Caco-2 (cell line): ENCODE results near the gene RAB27B. TPM values are rescaled to one million over a fixed set of nuclear protein-coding genes. Genes with fewer than 3 reads are reported as not detected.

Source experiments
- BruUV-seq: library from RNA; stranded (reverse); fragments of 400-500 nt; replicated peaks from 2 replicates; lab custom pipeline; 2021; lab: Mats Ljungman, UMichigan
- CTCF ChIA-PET: fragments of 300-600 bp; sonication (Branson Sonifier 250); formaldehyde crosslinking; loops from one replicate; lab custom pipeline; 2022; ENCODE audit warnings: antibody characterized with exemption; lab: Charles Lee
- POLR2A ChIA-PET: fragments of 300-600 bp; sonication (Branson Sonifier 250); formaldehyde crosslinking; loops from one replicate; lab custom pipeline; 2022; ENCODE audit warnings: antibody characterized with exemption; lab: Charles Lee
- DNase-seq, 2 experiments: peaks; one replicate each; pipeline versions ENCODE4 v3.0.0 to v3.0.0-alpha.2; 2020 to 2022
- H3K27me3 ChIP-seq: replicated peaks from 2 replicates; pipeline ENCODE4 v1.6.0; 2011; ENCODE audit warnings: low read length; ENCODE audit not compliant: control insufficient read depth, insufficient read depth
- H3K36me3 ChIP-seq: 2 replicates; pipeline ENCODE4 v1.5.1; 2011; ENCODE audit warnings: low read length; ENCODE audit not compliant: control insufficient read depth, insufficient read depth
- H3K4me1 ChIP-seq: fragments of 250-450 bp; sonication (Bioruptor Pico); 2 replicates; pipeline ENCODE4 v1.5.1; 2020; ENCODE audit warnings: mild to moderate bottlenecking
- H3K4me3 ChIP-seq: 2 replicates; pipeline ENCODE4 v1.5.1; 2011; ENCODE audit warnings: low read depth, mild to moderate bottlenecking, control low read depth, low read length
- H3K9me3 ChIP-seq: fragments of 250-450 bp; sonication (Bioruptor Pico); 2 replicates; pipeline ENCODE4 v1.5.1; 2020; ENCODE audit warnings: mild to moderate bottlenecking, moderate library complexity
- H3K27ac Mint-ChIP-seq: one replicate; pipeline ENCODE4 v1.8.0; 2022; ENCODE audit warnings: mixed read lengths; ENCODE audit not compliant: unreplicated experiment
- H3K27me3 Mint-ChIP-seq: one replicate; pipeline ENCODE4 v1.8.0; 2022; ENCODE audit warnings: mixed read lengths; ENCODE audit not compliant: insufficient read depth, unreplicated experiment
- H3K36me3 Mint-ChIP-seq: one replicate; pipeline ENCODE4 v1.8.0; 2022; ENCODE audit warnings: mild to moderate bottlenecking, mixed read lengths; ENCODE audit not compliant: insufficient read depth, unreplicated experiment
- H3K4me1 Mint-ChIP-seq: one replicate; pipeline ENCODE4 v1.8.0; 2022; ENCODE audit warnings: low read depth, mixed read lengths; ENCODE audit not compliant: unreplicated experiment
- H3K4me3 Mint-ChIP-seq: one replicate; pipeline ENCODE4 v1.8.0; 2022; ENCODE audit warnings: mild to moderate bottlenecking, moderate library complexity, mixed read lengths; ENCODE audit not compliant: unreplicated experiment
- H3K9me3 Mint-ChIP-seq: one replicate; pipeline ENCODE4 v1.8.0; 2022; ENCODE audit warnings: mixed read lengths; ENCODE audit not compliant: unreplicated experiment
- intact Hi-C: fragments of 100-400 bp; cut with micrococcal nuclease; formaldehyde crosslinking; loops from one replicate; pipeline ENCODE4 v1.10.0; 2022; ENCODE audit not compliant: unreplicated experiment
- total RNA-seq: library from RNA; stranded (reverse); gene quantifications from 2 replicates; pipeline ENCODE4 v1.2.3, GENCODE V29; 2022
- TF ChIP-seq, protein P1 (sequence below), 2 experiments: fragments of 200-600 bp in 1 of 2; IDR thresholded peaks; 1 replicate in 1 of 2; 2 replicates in 1 of 2; pipeline versions ENCODE4 v1.5.1 to v1.8.0; 2011 to 2022; ENCODE audit warnings: antibody characterized with exemption in 1 of 2, control low read depth in 1 of 2, inconsistent platforms in 1 of 2, low read depth in 1 of 2, low read length in 1 of 2, mild to moderate bottlenecking in 1 of 2, moderate library complexity in 1 of 2; ENCODE audit not compliant: insufficient read depth in 1 of 2, severe bottlenecking in 1 of 2, unreplicated experiment in 1 of 2

RAB27B gene
- total RNA-seq, 1 experiment from 2014 or later, result 0.32 TPM

DNA sequence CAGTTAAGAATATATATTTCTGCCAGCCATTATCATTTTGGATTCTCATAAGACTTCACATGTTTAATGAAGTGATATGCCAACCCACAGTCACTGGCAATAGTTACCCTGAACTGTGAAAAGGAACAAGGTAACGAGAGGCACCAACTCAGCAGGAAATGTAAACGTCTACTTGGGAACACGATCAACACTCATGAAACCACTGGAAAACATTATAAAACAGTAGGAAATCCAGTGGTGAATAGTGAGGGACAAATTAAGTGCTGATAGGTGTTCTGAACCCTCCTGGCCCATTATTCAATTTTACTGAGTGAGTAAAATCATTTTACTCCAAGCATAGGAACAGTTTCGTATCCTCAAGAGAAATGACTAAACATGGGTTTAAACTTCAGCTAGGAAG is 113.9 kb downstream of the RAB27B start:
- no TSS peak for BruUV-seq
- TF ChIP-seq, protein P1, sequence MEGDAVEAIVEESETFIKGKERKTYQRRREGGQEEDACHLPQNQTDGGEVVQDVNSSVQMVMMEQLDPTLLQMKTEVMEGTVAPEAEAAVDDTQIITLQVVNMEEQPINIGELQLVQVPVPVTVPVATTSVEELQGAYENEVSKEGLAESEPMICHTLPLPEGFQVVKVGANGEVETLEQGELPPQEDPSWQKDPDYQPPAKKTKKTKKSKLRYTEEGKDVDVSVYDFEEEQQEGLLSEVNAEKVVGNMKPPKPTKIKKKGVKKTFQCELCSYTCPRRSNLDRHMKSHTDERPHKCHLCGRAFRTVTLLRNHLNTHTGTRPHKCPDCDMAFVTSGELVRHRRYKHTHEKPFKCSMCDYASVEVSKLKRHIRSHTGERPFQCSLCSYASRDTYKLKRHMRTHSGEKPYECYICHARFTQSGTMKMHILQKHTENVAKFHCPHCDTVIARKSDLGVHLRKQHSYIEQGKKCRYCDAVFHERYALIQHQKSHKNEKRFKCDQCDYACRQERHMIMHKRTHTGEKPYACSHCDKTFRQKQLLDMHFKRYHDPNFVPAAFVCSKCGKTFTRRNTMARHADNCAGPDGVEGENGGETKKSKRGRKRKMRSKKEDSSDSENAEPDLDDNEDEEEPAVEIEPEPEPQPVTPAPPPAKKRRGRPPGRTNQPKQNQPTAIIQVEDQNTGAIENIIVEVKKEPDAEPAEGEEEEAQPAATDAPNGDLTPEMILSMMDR (IDR thresholded peaks at IDR 0.05; ENCODE audit: insufficient read depth in 1 of 2, low read depth in 1 of 2, low read length in 1 of 2, severe bottlenecking in 1 of 2, unreplicated experiment in 1 of 2), result no peak
- no peak for DNase-seq
- peaks cover 7% of the 10 kb centered on the region for H3K36me3 Mint-ChIP-seq
- no peaks in the 10 kb centered on the region for H3K4me1 Mint-ChIP-seq
- H3K9me3 ChIP-seq, result no peaks in the 10 kb centered on the region
- POLR2A ChIA-PET, result no interaction called here
- H3K27me3 Mint-ChIP-seq, result no peaks in the 10 kb centered on the region
- no peak overlapping the region for H3K4me3 ChIP-seq
- CTCF ChIA-PET, result no interaction called here
- no peaks in the 10 kb centered on the region for H3K36me3 ChIP-seq
- H3K27me3 ChIP-seq, result no peaks in the 10 kb centered on the region
- H3K4me3 Mint-ChIP-seq, result no peak overlapping the region
- no peaks in the 10 kb centered on the region for H3K9me3 Mint-ChIP-seq
- H3K27ac Mint-ChIP-seq, result no peak overlapping the region
- H3K4me1 ChIP-seq, result peaks cover 3% of the 10 kb centered on the region
- intact Hi-C loops, result no loop called here

DNA sequence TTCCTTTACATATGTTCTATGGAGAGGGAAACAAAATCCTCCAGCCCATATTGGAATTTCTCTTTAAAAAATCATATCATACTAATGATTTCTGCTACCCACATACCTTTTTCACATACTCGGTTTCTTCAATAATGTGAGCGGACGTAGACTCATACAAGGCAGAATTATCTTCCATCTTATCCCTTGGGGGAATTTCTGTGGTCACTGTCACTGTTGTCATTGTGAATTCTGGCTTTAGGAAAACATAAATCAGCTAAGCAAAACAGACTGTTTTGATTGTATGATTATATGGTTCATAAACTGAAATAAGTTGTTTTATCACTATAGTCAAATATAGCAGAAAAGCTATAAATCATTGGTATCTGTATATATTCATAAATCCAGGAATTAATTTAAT is 114.3 kb downstream of the RAB27B start:
- intact Hi-C loops, result no loop called here
- H3K36me3 Mint-ChIP-seq, result peaks cover 7% of the 10 kb centered on the region
- TF ChIP-seq, protein P1 (IDR thresholded peaks at IDR 0.05; ENCODE audit: insufficient read depth in 1 of 2, low read depth in 1 of 2, low read length in 1 of 2, severe bottlenecking in 1 of 2, unreplicated experiment in 1 of 2), result no peak
- no peak overlapping the region for H3K4me3 Mint-ChIP-seq
- H3K27me3 ChIP-seq, result no peaks in the 10 kb centered on the region
- no peak overlapping the region for H3K4me3 ChIP-seq
- no peaks in the 10 kb centered on the region for H3K36me3 ChIP-seq
- H3K9me3 ChIP-seq, result no peaks in the 10 kb centered on the region
- no peak overlapping the region for H3K27ac Mint-ChIP-seq
- ChIA-PET CTCF (no interaction called here), POLR2A (no interaction called here)
- BruUV-seq, result no TSS peak
- no peaks in the 10 kb centered on the region for H3K9me3 Mint-ChIP-seq
- peaks cover 3% of the 10 kb centered on the region for H3K4me1 ChIP-seq
- no peaks in the 10 kb centered on the region for H3K4me1 Mint-ChIP-seq
- no peak for DNase-seq
- no peaks in the 10 kb centered on the region for H3K27me3 Mint-ChIP-seq

Other genes starting within 250 kb of the RAB27B start
- gene DYNAP, start 237.2 kb upstream of the RAB27B start, total RNA-seq, result not detected in 2 replicates
- 6.9 and 7.6 TPM in 2 replicates for gene CCDC68, start 131.0 kb downstream of the RAB27B start, total RNA-seq